Naive B cell (primary cell): ENCODE measurements around the gene CKAP4. TPM values are rescaled to one million over a fixed set of nuclear protein-coding genes. Genes with fewer than 3 reads are reported as not detected.
A peak's percentile ranks its signal among the peaks of the same experiment; 100 is the strongest.

Source experiments
- ATAC-seq, 2 donors: fragments of 150-1000 bp; cut with Tn5 transposase; 2 replicates each; pipeline ENCODE4 v1.10.0; 2021; ENCODE audit warnings: low read depth in 2 of 2, mild to moderate bottlenecking in 2 of 2, moderate library complexity in 2 of 2
- DNase-seq: peaks from one replicate; pipeline ENCODE4 v3.0.0; 2022
- H3K27ac Mint-ChIP-seq, 6 donors: one replicate each; pipeline ENCODE4 v1.8.0; 2020 to 2022; ENCODE audit warnings: mild to moderate bottlenecking in 6 of 6, mixed read lengths in 6 of 6, moderate library complexity in 5 of 6, inconsistent platforms in 2 of 6
- H3K27me3 Mint-ChIP-seq, 3 donors: one replicate each; pipeline ENCODE4 v1.8.0; 2021 to 2022; ENCODE audit warnings: mixed read lengths in 3 of 3, mild to moderate bottlenecking in 1 of 3
- H3K36me3 Mint-ChIP-seq, 2 donors: one replicate each; pipeline ENCODE4 v1.8.0; 2020 to 2022; ENCODE audit warnings: mixed read lengths in 2 of 2, inconsistent platforms in 1 of 2, mild to moderate bottlenecking in 1 of 2
- H3K4me1 Mint-ChIP-seq, 3 donors: one replicate each; pipeline ENCODE4 v1.8.0; 2020 to 2022; ENCODE audit warnings: mixed read lengths in 3 of 3, inconsistent platforms in 1 of 3, mild to moderate bottlenecking in 1 of 3, moderate library complexity in 1 of 3
- H3K4me3 Mint-ChIP-seq, 8 donors: one replicate each; pipeline ENCODE4 v1.8.0; 2020 to 2022; ENCODE audit warnings: mild to moderate bottlenecking in 8 of 8, mixed read lengths in 8 of 8, moderate library complexity in 8 of 8, inconsistent platforms in 2 of 8
- H3K9me3 Mint-ChIP-seq, 7 donors: one replicate each; pipeline ENCODE4 v1.8.0; 2020 to 2022; ENCODE audit warnings: mixed read lengths in 7 of 7, mild to moderate bottlenecking in 5 of 7, inconsistent platforms in 2 of 7, moderate library complexity in 1 of 7
- polyA plus RNA-seq, 6 donors: library from polyadenylated mRNA; unstranded; fragments of 300-500 nt; fragmentation: Illumina TruSeq; gene quantifications; one replicate each; pipeline ENCODE4 v1.2.3, GENCODE V29; 2021; ENCODE audit warnings: low read depth in 6 of 6

CKAP4 gene
- polyA plus RNA-seq, 6 donors from 2014 or later = 3.1 to 11.1 (median 3.7) TPM

DNA sequence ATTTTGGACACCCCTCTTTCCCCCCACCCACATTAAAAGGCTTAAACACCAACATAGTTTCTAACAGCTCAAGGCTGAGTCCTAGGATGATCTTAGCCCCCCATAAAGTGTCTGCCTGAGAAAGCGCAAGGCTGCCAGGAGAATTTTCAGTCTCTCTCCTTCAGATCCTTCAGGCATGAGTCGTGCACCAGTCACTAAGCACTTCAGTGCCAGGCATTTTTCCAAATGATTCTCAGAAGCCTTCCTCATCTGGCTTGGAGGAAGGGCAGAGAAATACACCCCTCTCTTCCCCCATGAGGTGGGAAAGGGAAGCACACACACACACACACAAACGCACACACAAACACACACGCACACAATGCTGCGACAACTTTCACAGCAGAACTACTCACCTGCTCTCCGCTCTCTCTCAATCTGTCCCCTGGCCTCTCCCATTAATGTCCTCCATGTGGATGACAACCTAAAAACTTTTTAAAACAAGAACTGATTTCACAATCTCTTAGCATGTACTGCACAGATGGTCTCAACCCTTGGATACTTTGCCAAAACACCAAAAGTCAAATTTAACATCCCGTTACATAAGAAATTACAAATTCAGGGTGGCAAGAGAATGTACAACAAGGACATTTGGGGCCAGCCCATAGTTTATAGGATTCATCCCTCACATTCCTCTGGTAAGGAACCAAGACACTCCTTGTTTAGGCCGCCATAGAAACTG is 49.8 kb downstream of the CKAP4 start:
- H3K4me3 Mint-ChIP-seq = no peak overlapping the region
- peaks cover 0 to 4% (median 0%) of the 10 kb centered on the region in 7 donors for H3K9me3 Mint-ChIP-seq

DNA sequence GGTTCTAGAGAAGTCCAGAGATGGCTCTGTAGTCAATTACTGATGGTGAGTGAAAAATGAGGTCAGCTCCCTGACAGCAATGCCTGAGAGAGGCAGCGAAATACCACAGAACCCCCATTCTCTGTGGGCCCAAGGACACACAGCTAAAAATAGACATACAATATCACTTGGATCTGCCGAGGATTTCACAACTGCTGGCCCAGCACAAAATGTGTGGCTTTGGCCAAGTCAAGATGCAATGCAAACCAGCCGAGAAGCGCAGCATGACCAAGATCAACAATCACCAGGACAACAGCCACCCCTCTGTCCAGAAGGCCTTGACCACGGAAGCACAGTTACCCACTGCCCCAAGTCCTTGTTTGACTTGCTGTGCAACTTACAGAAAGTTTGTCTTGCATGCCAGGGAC is 52.2 kb downstream of the CKAP4 start:
- DNase-seq (no peak), ATAC-seq (no peak)
- Mint-ChIP-seq H3K27ac (no peak overlapping the region), H3K4me1 (no peaks in the 10 kb centered on the region), H3K36me3 (no peaks in the 10 kb centered on the region), H3K27me3 (peaks cover 40 to 51% (median 45%) of the 10 kb centered on the region in 3 donors), H3K9me3 (peaks cover 0 to 4% (median 0%) of the 10 kb centered on the region in 7 donors), H3K4me3 (no peak overlapping the region)

More for the DNA sequence above, 49.8 kb downstream of the CKAP4 start:
- no peaks in the 10 kb centered on the region for H3K4me1 Mint-ChIP-seq
- H3K27me3 Mint-ChIP-seq = peaks cover 35 to 45% (median 45%) of the 10 kb centered on the region in 3 donors
- no peaks in the 10 kb centered on the region for H3K36me3 Mint-ChIP-seq
- DNase-seq (no peak), ATAC-seq (no peak)
- no peak overlapping the region for H3K27ac Mint-ChIP-seq

DNA sequence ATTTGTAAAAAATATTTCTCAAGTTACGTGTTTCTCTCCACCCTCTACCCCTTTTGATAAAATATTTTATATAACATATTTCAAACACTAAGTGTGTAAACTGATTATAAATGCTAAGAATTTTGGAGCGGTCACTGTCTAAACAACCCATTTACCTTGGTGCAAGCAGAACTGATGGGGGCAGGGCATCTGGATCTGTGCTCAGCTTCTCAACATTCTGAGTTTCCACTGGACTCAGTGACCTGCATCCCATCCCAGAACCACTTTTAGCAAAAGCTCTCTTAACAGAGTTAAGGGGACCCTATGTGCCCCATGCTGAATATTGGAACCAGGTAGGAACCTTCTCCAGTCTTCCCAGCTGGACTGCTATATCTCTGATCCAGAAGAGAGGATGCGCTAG is 53.5 kb downstream of the CKAP4 start:
- Mint-ChIP-seq H3K9me3 (peaks cover 0 to 4% (median 0%) of the 10 kb centered on the region in 7 donors), H3K27ac (no peak overlapping the region), H3K27me3 (peaks cover 37 to 47% (median 45%) of the 10 kb centered on the region in 3 donors), H3K4me3 (no peak overlapping the region), H3K36me3 (no peaks in the 10 kb centered on the region), H3K4me1 (no peaks in the 10 kb centered on the region)
- no peak for ATAC-seq
- DNase-seq = no peak

DNA sequence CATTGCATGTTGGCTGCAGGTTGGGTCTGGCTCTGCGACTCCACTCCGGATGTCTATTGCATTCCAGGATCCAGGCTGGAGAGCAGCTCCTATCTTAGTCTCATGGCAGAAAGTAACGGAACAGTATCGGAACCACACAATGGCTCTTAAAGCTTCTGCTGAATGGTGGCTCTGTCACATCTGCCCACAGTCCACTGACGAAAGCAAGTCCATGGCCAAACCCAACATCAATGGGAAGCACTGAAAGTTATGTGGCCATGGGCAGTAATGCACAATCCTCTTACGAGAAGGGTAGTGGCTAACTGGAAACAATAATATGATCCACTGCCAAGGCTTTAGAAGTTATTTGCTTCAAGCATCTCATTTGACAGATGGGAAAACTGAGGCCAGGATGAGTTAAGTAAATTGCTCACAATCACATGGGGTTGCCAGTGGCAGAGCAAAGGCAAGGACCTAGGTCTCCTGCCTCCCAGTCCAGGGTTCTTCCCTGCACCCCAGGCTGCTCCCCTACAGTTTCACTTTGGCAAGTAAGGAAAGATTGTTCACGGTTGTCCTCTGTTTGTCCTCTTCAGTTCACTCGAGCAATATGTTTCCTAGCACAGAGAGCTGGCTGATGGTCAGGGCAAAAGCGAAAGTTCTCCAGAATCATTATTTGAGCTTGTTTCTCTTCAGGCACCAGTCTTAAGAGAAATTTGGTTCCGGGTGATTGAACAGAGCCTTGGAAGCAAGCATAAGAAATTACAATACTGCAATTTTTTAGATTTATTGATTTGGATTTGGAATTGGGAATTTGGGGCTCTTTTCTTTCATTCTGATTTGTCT is 54.2 kb downstream of the CKAP4 start:
- H3K4me3 Mint-ChIP-seq = no peak overlapping the region
- H3K27me3 Mint-ChIP-seq = peaks cover 40 to 46% (median 41%) of the 10 kb centered on the region in 3 donors
- H3K36me3 Mint-ChIP-seq = no peaks in the 10 kb centered on the region
- ATAC-seq (no peak), DNase-seq (no peak)
- peaks cover 0 to 4% (median 0%) of the 10 kb centered on the region in 7 donors for H3K9me3 Mint-ChIP-seq
- no peak overlapping the region for H3K27ac Mint-ChIP-seq
- H3K4me1 Mint-ChIP-seq = no peaks in the 10 kb centered on the region

DNA sequence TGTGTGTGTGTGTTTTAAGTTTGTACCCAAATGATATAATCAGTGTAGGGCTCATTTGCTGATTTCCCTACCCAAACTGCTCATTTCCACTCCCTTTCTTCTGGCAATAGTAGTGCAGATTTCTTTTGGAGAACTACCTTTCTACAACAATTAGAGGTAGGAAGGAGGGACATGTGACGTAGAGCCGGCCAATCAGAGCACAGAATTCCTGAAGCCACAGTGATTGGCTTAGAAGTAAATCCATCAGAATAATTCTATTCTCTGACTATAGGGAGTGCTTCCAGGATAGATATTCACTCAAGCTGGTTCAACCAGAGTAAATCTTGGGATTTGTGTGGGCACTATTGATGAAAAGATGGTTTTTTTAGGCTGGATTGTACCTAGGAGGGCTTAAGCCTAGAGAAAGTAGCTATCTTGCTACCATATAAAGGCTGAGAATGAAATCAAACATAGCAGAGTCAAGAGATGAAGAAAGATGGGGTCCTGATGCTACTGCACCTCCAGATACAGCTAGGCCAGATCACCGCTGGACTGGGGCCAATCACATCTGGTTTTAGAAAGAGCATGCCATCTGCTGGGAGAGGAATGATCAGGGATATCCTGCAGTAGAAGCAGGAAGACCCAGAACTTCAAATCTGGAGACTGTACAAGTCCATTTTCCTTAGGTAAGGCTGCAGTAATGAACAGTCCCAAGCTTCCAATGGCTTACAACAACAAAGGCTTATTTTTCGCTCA is 55.0 kb downstream of the CKAP4 start:
- H3K9me3 Mint-ChIP-seq = no peaks in the 10 kb centered on the region
- H3K27me3 Mint-ChIP-seq = peaks cover 34 to 40% (median 39%) of the 10 kb centered on the region in 3 donors
- H3K36me3 Mint-ChIP-seq = no peaks in the 10 kb centered on the region
- H3K4me3 Mint-ChIP-seq = no peak overlapping the region
- no peak for ATAC-seq
- H3K27ac Mint-ChIP-seq = no peak overlapping the region
- no peaks in the 10 kb centered on the region for H3K4me1 Mint-ChIP-seq
- DNase-seq = no peak

DNA sequence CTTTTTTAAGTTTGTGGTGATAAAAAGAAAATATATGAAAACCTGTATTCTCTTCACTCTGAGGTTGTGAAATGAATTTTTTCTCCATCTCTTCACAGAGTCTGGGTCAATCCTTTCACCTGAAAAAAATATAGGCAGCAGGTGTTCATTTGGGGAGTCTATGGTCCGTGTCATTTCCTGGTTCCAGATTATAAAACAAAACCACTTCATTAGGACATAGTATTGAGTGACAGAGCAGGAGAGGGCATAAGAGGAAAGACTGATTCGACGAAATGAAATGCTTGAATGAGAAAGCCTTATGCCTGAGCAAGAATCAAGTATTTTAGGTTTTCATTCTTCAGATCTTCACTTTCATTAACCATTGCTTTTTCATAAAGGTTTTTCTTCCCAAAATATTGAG is 57.2 kb downstream of the CKAP4 start:
- Mint-ChIP-seq H3K4me1 (no peaks in the 10 kb centered on the region), H3K9me3 (no peaks in the 10 kb centered on the region), H3K4me3 (no peak overlapping the region), H3K36me3 (no peaks in the 10 kb centered on the region), H3K27ac (no peak overlapping the region), H3K27me3 (peaks cover 29 to 34% (median 32%) of the 10 kb centered on the region in 3 donors)
- DNase-seq (no peak), ATAC-seq (no peak)

DNA sequence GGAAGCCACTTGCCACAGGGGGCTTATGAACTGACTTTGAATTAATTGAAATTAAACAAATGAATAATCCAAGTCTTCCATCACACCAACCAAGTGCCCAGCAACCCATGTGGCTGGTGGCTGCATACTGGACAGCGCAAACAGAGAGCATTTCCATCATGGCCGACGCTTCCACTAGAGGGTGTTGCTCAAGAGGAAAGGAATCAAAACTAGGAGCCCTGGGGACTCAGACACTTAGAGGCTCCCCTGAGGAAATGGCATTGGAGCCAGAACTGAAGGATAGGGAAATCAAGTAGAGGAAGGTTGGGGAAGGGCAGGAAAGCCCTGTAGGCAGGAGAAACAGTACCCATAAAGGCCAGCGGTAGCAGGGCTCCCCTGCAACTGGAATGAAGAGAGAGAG is 58.5 kb downstream of the CKAP4 start:
- H3K27ac Mint-ChIP-seq = no peak overlapping the region
- ATAC-seq (no peak), DNase-seq (no peak)
- H3K4me1 Mint-ChIP-seq = no peaks in the 10 kb centered on the region
- H3K9me3 Mint-ChIP-seq = no peaks in the 10 kb centered on the region
- H3K4me3 Mint-ChIP-seq = peak overlapping the region in 1 of 8 donors; percentile 25
- H3K27me3 Mint-ChIP-seq = peaks cover 27 to 35% (median 28%) of the 10 kb centered on the region in 3 donors
- no peaks in the 10 kb centered on the region for H3K36me3 Mint-ChIP-seq

DNA sequence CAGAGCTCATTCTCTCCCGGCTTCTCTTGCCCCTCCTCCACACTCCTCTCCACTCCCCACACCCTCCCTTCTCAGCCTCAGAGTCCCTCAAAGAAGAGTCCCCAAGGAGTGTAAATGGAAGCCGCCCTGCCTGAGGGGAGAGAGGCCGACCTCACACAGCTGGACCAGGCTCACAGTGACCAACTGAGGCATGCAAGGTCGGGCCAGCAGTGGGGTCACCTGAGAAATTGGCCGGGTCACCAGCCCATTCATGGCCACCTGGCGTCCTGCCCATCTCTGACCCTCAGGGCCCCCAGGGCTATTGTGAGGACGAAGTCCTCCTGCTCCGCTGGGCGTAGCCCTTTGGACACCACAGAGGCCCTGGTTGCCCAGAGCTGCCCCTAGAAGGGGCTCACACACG is 59.6 kb downstream of the CKAP4 start:
- DNase-seq = no peak
- no peaks in the 10 kb centered on the region for H3K4me1 Mint-ChIP-seq

More for the DNA sequence above, 59.6 kb downstream of the CKAP4 start:
- no peak for ATAC-seq
- no peak overlapping the region for H3K4me3 Mint-ChIP-seq
- no peaks in the 10 kb centered on the region for H3K36me3 Mint-ChIP-seq
- H3K27ac Mint-ChIP-seq = no peak overlapping the region
- H3K9me3 Mint-ChIP-seq = no peaks in the 10 kb centered on the region
- peaks cover 29 to 39% (median 31%) of the 10 kb centered on the region in 3 donors for H3K27me3 Mint-ChIP-seq

Other genes starting within 250 kb of the CKAP4 start
- not detected for gene NUAK1, start 109.1 kb downstream of the CKAP4 start, polyA plus RNA-seq
- 10 to 100 TPM; 17.0 to 56.4 (median 47.6) TPM for gene TCP11L2, start 54.7 kb upstream of the CKAP4 start, polyA plus RNA-seq
- gene POLR3B, start 109.7 kb upstream of the CKAP4 start, polyA plus RNA-seq = 1 to 10 TPM in 5 of 6 donors, not detected in 1; 3.0 to 4.7 (median 3.3) TPM